ENCODE measurements around the gene INO80. TPM values are rescaled to one million over a fixed set of nuclear protein-coding genes. Genes with fewer than 3 reads are reported as not detected.

The INO80 gene
- total RNA-seq, 3 donors from 2014 or later: 27.2 to 47.7 (median 42.3) TPM

DNA sequence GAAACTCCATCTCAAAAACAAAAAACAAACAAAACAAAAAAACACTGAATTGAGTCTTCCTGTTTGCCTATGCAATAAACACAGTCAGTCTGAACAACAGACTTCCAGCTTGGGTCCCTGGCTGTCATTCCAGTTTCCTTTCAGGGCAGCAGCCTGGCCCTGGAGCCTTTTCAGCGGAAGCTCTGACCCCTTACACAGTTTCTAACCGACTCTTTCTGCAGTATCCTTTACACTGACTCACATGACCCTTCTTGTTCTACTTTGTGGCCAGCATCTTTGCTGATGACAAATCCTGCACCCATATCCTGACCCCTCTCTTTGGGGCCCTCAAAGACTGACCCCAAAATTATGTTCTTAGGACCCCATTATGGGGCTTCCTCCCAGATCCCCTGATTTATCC is 38.3 kb upstream of the INO80 start:
- no peaks in the 10 kb centered on the region for H3K4me1 ChIP-seq
- TF ChIP-seq POLR2A (IDR thresholded peaks at IDR 0.05): no peak
- TF ChIP-seq, protein P1, sequence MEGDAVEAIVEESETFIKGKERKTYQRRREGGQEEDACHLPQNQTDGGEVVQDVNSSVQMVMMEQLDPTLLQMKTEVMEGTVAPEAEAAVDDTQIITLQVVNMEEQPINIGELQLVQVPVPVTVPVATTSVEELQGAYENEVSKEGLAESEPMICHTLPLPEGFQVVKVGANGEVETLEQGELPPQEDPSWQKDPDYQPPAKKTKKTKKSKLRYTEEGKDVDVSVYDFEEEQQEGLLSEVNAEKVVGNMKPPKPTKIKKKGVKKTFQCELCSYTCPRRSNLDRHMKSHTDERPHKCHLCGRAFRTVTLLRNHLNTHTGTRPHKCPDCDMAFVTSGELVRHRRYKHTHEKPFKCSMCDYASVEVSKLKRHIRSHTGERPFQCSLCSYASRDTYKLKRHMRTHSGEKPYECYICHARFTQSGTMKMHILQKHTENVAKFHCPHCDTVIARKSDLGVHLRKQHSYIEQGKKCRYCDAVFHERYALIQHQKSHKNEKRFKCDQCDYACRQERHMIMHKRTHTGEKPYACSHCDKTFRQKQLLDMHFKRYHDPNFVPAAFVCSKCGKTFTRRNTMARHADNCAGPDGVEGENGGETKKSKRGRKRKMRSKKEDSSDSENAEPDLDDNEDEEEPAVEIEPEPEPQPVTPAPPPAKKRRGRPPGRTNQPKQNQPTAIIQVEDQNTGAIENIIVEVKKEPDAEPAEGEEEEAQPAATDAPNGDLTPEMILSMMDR (IDR thresholded peaks at IDR 0.05): no peak
- TF ChIP-seq POLR2AphosphoS5 (IDR thresholded peaks at IDR 0.05): no peak
- no peak overlapping the region for H3K27ac ChIP-seq
- H3K36me3 ChIP-seq: no peaks in the 10 kb centered on the region
- H3K4me3 ChIP-seq: no peak overlapping the region
- DNase-seq (ENCODE audit: low spot score in 2 of 2): no peak
- H3K27me3 ChIP-seq: no peaks in the 10 kb centered on the region
- intact Hi-C loops (cut with DNase I; ENCODE audit: low total_unique reads): no loop called here
- no peaks in the 10 kb centered on the region for H3K9me3 ChIP-seq

DNA sequence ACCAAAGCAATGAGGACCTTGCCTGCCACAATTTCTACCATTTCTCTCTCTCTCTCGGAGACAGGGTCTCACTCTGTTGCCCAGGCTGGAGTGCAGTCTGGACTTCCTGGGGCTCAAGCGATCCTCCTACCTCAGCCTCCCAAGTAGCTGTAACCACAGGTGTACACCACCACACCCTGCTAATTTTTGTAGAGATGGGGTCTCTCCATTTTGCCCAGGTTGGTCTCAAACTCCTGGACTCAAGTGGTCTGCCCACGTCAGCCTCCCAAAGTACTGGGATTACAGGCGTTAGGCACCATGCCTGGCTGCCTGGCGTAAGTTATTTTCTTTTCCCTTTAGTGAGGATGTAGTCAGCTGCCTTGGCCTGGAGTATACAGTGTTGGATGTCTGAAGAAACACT is 37.7 kb upstream of the INO80 start:
- H3K4me1 ChIP-seq: no peaks in the 10 kb centered on the region
- TF ChIP-seq, protein P1 (IDR thresholded peaks at IDR 0.05): no peak
- TF ChIP-seq POLR2AphosphoS5 (IDR thresholded peaks at IDR 0.05): no peak
- TF ChIP-seq POLR2A (IDR thresholded peaks at IDR 0.05): no peak
- intact Hi-C loops (cut with DNase I; ENCODE audit: low total_unique reads): no loop called here
- no peak overlapping the region for H3K4me3 ChIP-seq
- no peak overlapping the region for H3K27ac ChIP-seq
- H3K36me3 ChIP-seq: no peaks in the 10 kb centered on the region
- no peak for DNase-seq (ENCODE audit: low spot score in 2 of 2)
- H3K27me3 ChIP-seq: no peaks in the 10 kb centered on the region
- no peaks in the 10 kb centered on the region for H3K9me3 ChIP-seq

DNA sequence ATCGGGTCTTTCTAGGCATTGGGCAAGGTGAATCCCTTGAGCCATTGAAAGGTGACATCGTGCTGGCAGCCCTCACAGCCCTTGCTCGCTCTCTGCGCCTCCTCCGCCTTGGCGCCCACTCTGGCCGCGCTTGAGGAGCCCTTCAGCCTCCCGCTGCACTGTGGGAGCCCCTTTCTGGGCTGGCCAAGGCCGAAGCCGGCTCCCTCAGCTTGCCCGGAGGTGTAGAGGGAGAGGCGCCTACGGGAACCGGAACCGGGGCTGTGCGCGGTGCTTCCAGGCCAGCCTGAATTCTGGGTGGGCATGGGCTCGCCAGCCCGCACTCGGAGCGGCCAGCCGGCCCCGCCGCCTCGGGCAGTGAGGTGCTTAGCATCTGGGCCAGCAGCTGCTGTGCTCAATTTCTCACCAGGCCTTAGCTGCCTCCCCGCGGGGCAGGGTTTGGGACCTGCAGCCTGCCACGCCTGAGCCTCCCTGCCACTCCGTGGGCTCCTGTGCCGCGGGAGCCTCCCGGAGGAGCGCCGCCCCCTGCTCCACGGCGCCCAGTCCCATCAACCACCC is 35.4 kb upstream of the INO80 start:
- no peak for DNase-seq (ENCODE audit: low spot score in 2 of 2)
- intact Hi-C loops (cut with DNase I; ENCODE audit: low total_unique reads): no loop called here
- Histone ChIP-seq H3K4me1 (no peaks in the 10 kb centered on the region), H3K27me3 (no peaks in the 10 kb centered on the region), H3K9me3 (no peaks in the 10 kb centered on the region), H3K27ac (no peak overlapping the region), H3K4me3 (no peak overlapping the region), H3K36me3 (no peaks in the 10 kb centered on the region)
- TF ChIP-seq, protein P1 (IDR thresholded peaks at IDR 0.05): no peak
- TF ChIP-seq POLR2AphosphoS5 (IDR thresholded peaks at IDR 0.05) (no peak), POLR2A (IDR thresholded peaks at IDR 0.05) (no peak)

GRCh38 chr15:41150279-41150678 is 34.2 kb upstream of the INO80 start:
- Histone ChIP-seq H3K27ac (no peak overlapping the region), H3K4me3 (no peak overlapping the region), H3K36me3 (no peaks in the 10 kb centered on the region), H3K27me3 (no peaks in the 10 kb centered on the region), H3K4me1 (no peaks in the 10 kb centered on the region), H3K9me3 (no peaks in the 10 kb centered on the region)
- TF ChIP-seq POLR2AphosphoS5 (IDR thresholded peaks at IDR 0.05): no peak
- TF ChIP-seq, protein P1 (IDR thresholded peaks at IDR 0.05): no peak
- TF ChIP-seq POLR2A (IDR thresholded peaks at IDR 0.05): no peak
- DNase-seq (ENCODE audit: low spot score in 2 of 2): no peak
- intact Hi-C loops (cut with DNase I; ENCODE audit: low total_unique reads): no loop called here

- TF ChIP-seq, protein P1 (IDR thresholded peaks at IDR 0.05): no peak
- no peak for TF ChIP-seq POLR2A (IDR thresholded peaks at IDR 0.05)
- TF ChIP-seq POLR2AphosphoS5 (IDR thresholded peaks at IDR 0.05): no peak
- intact Hi-C loops (cut with DNase I; ENCODE audit: low total_unique reads): no loop called here
- no peak overlapping the region for H3K27ac ChIP-seq
- H3K4me1 ChIP-seq: no peaks in the 10 kb centered on the region
- no peak for DNase-seq (ENCODE audit: low spot score in 2 of 2)
- no peak overlapping the region for H3K4me3 ChIP-seq
- no peaks in the 10 kb centered on the region for H3K36me3 ChIP-seq
- no peaks in the 10 kb centered on the region for H3K27me3 ChIP-seq
- H3K9me3 ChIP-seq: no peaks in the 10 kb centered on the region
Observed at GRCh38 chr15:41148065-41148464, 32.0 kb upstream of the INO80 start.

Data from breast epithelium (tissue), 4 donors.